DND-41 (cell line): Measurements from ENCODE around the gene DHCR7.

Experiments used
- EZH2 ChIP-seq: IDR thresholded peaks from 3 replicates; pipeline ENCODE4 v1.6.1; 2012; ENCODE audit warnings: borderline replicate concordance, low read depth, mild to moderate bottlenecking, moderate library complexity, low read length, inconsistent platforms; ENCODE audit not compliant: severe bottlenecking
- TF ChIP-seq, protein P1 (sequence below): IDR thresholded peaks from 2 replicates; pipeline ENCODE4 v1.5.1; 2012; ENCODE audit warnings: borderline replicate concordance, low read length, moderate library complexity, mild to moderate bottlenecking; ENCODE audit not compliant: poor library complexity, severe bottlenecking; ENCODE audit errors: extremely low read depth

- TF ChIP-seq EZH2, result no peak
- TF ChIP-seq, protein P1, sequence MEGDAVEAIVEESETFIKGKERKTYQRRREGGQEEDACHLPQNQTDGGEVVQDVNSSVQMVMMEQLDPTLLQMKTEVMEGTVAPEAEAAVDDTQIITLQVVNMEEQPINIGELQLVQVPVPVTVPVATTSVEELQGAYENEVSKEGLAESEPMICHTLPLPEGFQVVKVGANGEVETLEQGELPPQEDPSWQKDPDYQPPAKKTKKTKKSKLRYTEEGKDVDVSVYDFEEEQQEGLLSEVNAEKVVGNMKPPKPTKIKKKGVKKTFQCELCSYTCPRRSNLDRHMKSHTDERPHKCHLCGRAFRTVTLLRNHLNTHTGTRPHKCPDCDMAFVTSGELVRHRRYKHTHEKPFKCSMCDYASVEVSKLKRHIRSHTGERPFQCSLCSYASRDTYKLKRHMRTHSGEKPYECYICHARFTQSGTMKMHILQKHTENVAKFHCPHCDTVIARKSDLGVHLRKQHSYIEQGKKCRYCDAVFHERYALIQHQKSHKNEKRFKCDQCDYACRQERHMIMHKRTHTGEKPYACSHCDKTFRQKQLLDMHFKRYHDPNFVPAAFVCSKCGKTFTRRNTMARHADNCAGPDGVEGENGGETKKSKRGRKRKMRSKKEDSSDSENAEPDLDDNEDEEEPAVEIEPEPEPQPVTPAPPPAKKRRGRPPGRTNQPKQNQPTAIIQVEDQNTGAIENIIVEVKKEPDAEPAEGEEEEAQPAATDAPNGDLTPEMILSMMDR, result no peak
Measured at GRCh38 chr11:71474141-71474770, 26.1 kb upstream of the DHCR7 start.
